Activated effector memory CD4-positive, alpha-beta T cell treated with Interleukin-2 at 50 U/mL for 16 hours (primary cell): ENCODE results near the gene ATP8B3.
"Not testable (repeated sequence)": the region's sequence is repeated elsewhere in the genome, so short reads cannot be mapped to it uniquely, and the experiment has no call there.

Source experiments
- DNase-seq: peaks from one replicate; pipeline ENCODE4 v3.0.0-alpha.2; 2020

The ATP8B3 gene

GRCh38 chr19:1766800-1767352 lies 45.2 kb downstream of the ATP8B3 start:
- no peak for DNase-seq

DNA sequence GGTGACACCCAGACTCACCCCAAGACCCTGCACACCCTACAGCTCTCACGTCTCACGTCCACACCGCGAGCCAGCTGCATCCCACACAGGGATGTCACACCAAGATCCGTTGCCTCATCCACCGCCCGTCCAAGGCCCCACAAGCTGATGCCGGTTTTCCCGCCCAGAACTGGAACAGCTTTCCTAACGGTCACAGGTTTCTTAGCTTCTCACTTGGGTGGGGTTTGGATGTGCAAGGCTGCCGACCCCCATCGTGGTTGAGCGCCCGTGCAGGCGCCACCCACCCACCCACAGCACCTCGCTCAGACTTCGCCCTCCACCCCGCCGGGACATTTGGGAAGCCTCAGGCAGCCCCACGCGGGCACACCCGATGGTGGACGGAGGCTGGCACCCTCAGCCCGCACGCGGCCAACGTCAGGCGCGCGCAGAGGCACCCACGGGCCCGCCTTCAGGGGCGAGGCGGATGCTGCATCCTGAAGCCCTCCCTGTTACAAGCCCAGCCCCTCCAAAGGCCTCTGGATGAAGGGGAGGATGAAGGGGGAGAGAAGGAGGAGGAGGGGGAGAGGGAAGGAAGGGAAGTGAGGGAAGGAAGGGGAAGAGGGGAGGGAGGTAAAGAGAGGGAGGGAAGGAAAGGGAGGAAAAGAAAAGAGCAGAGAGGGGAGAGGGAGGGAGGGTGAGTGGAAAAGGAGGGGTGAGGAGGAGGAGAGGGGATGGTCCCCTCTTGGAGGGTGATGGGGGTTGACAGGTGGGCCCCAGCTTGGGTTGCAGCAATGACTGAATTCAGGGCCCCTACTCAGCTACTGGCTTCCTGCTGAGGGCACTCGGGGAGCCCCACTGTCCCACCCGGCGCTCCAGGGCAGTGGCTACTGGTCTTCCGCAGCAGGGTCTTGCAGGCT lies 45.9 kb downstream of the ATP8B3 start:
- DNase-seq = no peak

DNA sequence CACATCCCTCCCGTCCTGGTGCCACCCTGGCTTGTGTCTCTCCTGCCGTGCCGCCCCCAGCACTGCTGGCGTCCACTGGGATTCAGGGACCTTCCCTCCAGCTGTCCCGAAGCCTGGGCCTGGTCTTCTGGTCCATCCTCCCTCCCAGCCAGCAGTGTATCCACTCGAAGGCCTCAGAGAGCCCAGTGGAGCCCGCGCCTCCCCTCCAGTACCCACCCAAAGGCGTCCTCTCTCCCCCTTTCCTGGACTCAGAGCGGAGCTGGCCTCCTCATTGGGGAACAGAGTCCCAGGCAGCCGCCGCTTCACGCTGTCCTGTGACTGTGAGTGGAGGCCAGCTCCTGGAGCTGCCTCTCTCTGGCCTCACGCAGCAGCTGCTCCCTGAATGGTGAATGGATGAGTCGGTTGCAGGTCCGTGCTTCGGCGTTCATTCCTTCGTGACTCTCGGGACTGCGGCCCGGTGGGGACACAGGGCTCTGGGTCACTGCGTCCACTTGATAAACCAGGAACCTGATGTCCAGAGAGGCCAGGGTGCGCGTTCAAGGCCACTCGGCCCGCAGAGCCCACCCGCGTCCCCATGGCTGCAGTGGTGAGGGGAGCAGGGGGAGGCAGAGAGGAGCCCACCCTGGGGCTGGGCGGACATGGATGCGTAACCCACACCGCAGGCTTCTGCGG lies 46.7 kb downstream of the ATP8B3 start:
- DNase-seq = no peak

GRCh38 chr19:1764729-1765128 lies 47.3 kb downstream of the ATP8B3 start:
- no peak for DNase-seq

GRCh38 chr19:1763648-1764639 lies 48.1 kb downstream of the ATP8B3 start:
- DNase-seq = no peak

DNA sequence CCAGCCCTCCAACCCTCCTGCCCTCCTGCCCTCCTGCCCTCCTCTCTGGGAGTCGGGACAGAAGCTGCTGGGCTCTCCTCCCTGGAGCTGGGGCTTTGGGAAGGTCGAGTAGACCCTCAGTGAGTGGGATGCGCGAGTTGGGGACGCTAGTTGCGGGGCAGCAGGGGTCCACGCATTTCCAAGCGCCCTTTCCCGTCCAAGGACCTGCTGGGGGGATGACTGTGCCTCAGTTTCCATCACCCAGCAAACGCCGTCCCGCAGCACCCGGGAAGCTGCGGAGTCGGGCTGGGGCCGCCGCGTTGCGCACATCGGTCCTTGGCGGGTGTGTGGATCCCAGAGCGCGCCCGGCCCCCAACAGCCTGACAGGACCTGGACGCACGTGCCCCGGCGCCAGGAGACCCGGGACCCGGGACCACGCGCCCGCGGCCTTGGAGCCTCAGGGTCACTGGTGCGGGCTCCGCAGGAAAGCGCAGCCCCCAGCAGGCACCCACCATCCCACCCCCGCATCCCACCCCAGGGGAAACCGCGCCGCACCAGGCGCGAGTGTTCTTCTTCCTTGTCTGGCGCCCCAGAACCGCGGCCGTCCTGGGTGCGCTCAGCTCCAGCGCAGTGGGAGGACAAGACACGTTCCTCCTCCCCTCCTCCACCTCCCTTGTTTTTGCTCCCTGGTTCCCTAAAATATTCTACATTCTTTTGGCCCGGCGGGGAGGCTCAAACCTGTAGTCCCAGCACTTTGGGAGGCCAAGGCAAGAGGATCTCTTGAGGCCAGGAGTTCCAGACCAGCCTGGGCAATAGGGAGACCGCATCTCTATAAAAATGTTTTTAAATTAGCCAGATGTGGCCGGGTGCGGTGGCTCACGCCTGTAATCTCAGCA lies 49.6 kb downstream of the ATP8B3 start:
- no peak for DNase-seq

- DNase-seq = no peak
Measured at GRCh38 chr19:1761528-1762242, 50.4 kb downstream of the ATP8B3 start.

DNA sequence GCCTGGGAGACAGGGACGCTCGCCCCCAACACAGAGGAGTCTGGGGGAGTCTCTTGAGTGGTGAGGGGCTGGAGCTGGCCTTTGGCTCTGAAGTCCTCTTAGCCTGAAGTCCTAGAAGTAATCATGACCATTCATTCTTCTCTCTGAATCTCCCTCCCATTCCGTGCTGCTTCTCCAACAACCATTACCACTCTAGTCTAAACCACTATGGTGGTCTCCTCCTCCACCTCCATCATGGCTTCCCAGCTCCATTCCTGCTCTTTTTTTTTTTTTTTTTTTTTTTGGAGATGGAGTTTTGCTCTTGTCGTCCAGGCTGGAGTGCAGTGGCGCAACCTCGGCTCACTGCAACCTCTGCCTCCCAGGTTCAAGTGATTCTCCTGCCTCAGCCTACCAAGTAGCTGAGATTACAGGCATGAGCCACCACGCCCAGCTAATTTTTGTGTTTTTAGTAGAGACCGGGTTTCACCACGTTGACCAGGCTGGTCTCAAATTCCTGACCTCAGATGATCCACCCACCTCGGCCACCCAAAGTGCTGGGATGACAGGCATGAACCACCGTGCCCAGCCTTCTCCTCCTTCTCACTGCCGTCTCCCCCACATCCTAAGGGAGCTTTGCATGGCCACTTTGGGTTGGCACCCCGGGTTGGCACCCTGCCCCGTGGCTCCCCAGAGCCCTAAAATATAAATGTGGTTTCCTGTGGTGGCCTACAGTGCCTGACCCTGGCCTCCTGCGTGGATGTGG lies 51.1 kb downstream of the ATP8B3 start:
- not testable (repeated sequence) for DNase-seq

GRCh38 chr19:1760020-1760419 lies 52.1 kb downstream of the ATP8B3 start:
- no peak for DNase-seq

DNA sequence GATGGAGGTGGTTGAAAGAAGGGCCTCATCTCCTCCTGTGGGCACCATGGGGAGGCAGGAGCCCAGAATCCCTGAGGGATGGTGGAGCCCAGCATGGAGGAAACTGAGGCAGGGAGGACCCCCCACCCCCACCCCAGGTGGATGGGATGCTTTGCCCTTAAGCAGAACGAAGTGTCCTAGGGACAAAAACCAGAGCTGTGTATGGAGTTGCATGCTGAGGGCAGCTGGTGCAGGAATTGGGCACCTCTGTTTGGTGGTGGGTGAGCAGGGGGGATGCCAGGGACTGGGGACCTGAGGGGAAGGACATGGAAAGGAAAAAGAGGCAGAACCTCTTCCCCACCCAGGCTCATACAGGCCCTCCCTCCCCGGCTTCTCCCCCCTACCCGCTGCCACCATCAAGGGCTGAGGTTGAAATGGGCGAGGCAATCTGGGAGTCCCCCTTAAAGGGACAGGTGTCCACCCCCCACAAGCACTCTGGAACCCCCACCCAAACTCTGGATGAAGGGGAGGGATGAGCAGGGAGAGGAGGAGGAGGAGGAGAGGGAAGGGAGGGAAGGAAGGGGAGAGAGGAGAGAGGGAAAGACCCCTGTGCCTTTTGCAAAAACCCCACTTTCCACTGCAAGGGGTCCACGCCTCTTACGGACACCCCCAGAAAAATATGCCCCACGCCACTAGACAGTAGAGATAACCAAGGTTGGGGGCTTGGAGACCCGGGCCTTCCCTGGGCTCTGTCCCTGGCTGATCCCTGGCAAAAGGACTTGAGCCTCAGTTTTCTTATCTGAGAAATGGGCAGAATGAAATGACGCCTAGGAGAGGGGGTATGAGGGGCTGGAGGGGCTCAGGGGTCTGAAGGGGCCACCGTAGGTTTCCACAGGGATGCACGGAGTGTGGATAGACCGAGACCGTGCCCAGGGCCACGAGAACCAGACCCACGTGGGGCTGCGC lies 52.8 kb downstream of the ATP8B3 start:
- no peak for DNase-seq

DNA sequence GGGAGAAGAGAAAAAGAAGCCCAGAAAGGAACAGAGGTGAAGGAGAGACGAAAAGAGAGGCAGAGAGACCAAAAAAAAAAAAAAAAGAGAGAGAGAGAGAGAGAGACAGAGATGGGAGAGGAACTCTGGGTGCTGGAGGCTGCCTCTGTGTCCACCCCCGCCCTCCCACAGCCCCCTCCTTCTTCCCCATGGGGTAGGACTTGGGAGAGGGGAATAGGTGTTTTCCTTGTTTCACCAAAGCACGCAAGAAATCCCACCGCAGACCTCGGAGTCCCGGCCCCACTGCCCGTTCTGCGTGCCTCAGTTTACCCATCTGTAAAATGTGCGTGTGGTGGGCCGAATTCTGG lies 53.9 kb downstream of the ATP8B3 start:
- no peak for DNase-seq

DNA sequence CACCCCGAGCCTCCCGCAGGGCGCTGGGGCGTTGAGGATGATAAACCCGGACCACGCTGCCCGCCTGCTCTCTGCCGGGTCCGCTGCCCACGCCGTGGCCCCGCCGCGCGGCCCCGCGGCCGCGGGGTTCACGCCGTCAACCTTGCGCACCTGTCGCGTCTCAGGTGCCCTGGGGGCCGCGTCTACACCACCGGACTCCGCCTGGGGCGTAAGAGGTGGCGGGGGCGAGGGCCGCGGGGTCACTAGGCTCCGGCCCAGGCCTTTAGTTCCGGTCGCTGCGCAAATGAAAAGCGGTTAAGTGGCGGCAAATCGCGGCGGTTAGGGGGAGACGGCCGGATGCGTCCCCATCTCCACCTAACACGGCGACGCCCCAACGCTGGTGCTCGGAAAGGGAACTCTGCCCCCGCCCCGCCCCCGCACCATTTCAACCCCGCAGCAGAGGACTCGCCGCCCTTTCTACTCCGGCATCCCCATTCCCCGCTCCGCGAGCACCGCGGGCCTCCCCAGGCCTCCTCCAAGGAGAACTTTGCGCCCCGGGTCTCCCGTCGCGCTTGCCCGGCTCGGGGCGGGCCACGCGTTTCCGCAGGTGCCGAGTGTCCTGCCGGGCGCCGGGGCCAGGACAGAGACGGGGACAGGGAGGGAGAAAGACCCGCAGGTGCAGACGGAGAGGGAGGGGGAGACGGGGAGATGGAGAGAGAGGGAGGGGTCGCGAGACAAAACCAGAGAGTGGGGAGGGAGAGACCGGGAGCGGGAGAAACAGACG lies 54.4 kb downstream of the ATP8B3 start:
- no peak for DNase-seq

GRCh38 chr19:1756705-1757465 lies 55.2 kb downstream of the ATP8B3 start:
- no peak for DNase-seq

GRCh38 chr19:1756264-1756663 lies 55.8 kb downstream of the ATP8B3 start:
- DNase-seq = no peak

DNA sequence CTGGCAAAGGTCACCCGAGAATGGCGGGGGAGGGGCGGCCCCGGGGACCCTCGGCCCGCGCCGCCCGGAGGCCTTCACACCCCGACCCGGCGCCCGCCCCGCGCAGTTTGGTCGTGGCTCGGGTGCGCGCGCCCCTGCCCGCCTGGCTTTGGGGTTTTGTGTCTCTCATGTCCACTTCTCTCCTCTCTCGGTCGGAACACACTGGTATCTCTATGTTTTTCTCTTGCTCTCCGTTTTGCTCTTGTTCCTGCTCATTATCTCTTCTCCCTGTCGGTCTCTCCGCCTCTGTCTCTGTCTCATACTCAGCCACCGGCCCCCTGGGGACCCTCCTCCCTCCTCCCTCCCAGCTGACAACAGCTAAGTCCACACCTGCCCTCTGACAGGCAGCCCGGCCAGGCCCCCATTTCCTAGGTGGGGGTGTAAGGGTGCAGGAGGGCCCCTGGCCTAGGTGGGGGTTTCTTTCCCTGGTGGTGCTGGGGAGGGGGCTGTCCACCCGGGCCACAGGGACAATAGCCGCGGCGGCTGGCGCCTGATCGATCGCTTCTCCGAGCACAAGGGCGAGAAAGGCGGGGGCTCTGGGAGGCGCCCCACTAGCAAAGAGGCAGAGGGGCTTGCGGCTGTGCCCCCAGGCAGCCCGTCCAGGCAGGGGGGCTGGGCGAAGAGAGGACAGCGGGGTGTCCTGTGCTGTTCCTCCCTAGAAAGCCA lies 56.5 kb downstream of the ATP8B3 start:
- no peak for DNase-seq

DNA sequence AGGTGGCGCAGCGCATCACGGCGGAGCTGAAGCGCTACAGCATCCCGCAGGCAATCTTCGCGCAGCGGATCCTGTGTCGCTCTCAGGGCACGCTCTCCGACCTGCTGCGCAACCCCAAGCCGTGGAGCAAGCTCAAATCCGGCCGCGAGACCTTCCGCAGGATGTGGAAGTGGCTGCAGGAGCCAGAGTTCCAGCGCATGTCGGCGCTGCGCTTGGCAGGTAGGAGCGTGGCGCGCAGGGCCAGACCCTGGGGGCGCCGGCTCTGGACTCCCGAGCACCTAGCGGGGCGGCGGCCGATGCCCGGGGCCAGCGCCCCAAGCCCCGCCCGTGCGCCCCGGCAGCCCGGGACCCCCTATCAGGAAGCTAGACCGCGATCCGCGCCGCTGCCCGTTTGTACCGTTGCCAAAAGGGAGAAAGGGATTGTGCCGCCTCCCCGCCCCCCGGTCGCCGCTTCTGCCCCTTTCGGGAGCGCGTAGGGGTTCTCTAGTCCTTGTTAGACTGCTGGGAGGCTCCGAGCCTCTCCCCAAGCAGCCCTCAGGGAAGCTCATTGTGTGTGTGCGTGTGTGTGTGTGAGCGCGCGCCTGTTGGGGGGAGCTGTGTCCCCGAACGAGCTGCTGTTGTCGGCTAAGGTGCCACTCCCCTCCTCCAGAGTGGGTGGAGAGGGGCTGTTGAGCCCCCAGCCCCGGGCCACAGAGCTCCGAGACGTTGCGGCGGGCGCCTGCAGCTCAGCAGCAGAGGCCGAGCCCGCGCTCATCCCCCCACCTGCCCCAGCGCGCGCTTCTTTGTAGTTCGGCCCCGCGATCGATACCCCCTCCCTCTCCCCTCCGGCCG lies 57.2 kb downstream of the ATP8B3 start:
- DNase-seq = no peak
